MM.1S (cell line): Measurements from ENCODE around the gene DSTN.

Experiments
- EZH2 ChIP-seq: fragments of 300-600 bp; sonication (generic); optimal IDR thresholded peaks from 2 replicates; pipeline ENCODE3; 2017; ENCODE audit warnings: low read depth, mild to moderate bottlenecking, antibody characterized with exemption, low read length, mixed read lengths
- EZH2phosphoT487 ChIP-seq: fragments of 300-600 bp; sonication (generic); IDR thresholded peaks from 2 replicates; pipeline ENCODE4 v1.6.1; 2018; ENCODE audit warnings: antibody characterized with exemption, low read length
- TF ChIP-seq, protein P1 (sequence below): fragments of 300-600 bp; sonication (generic); IDR thresholded peaks from 2 replicates; pipeline ENCODE4 v1.5.1; 2016; ENCODE audit warnings: antibody characterized with exemption, low read length, mixed read lengths

DNA sequence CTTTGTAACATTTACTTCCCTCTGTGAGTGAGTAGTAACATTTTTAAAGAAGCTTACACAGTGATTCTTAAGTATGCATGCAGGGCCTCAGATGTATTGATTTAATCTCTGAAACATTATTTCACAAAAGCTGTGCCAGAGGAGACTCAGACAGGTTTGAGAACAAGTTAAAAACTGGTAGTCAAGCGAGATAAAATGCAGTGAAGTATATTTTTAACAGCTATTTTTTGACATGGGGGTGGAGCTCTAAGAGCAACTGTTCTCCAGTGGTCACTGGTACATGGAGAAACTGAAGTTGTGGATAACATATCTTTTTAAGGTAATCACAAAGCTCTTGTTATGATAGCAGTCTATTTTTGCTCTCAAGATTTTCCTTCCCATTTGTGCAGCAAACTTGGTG is 20.4 kb downstream of the DSTN start:
- TF ChIP-seq, protein P1, sequence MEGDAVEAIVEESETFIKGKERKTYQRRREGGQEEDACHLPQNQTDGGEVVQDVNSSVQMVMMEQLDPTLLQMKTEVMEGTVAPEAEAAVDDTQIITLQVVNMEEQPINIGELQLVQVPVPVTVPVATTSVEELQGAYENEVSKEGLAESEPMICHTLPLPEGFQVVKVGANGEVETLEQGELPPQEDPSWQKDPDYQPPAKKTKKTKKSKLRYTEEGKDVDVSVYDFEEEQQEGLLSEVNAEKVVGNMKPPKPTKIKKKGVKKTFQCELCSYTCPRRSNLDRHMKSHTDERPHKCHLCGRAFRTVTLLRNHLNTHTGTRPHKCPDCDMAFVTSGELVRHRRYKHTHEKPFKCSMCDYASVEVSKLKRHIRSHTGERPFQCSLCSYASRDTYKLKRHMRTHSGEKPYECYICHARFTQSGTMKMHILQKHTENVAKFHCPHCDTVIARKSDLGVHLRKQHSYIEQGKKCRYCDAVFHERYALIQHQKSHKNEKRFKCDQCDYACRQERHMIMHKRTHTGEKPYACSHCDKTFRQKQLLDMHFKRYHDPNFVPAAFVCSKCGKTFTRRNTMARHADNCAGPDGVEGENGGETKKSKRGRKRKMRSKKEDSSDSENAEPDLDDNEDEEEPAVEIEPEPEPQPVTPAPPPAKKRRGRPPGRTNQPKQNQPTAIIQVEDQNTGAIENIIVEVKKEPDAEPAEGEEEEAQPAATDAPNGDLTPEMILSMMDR = no peak
- TF ChIP-seq EZH2 = no peak
- no peak for TF ChIP-seq EZH2phosphoT487
